HepG2 (cell line): ENCODE measurements around the gene RUVBL2. TPM values are rescaled to one million over a fixed set of nuclear protein-coding genes. Genes with fewer than 3 reads are reported as not detected.
A peak's percentile ranks its signal among the peaks of the same experiment; 100 is the strongest.

Source experiments
- ATAC-seq: fragments of 200-7000 bp; cut with Tn5 transposase; 3 replicates; pipeline ENCODE4 v1.9.1; 2020; ENCODE audit warnings: mild to moderate bottlenecking, moderate library complexity
- BruUV-seq: library from RNA; stranded (reverse); fragments of 400-500 nt; replicated peaks from 2 replicates; lab custom pipeline; 2021; lab: Mats Ljungman, UMichigan
- CTCF ChIA-PET: fragments of 300-600 bp; formaldehyde crosslinking; extraction: SDS; loops from one replicate; lab custom pipeline; 2021; ENCODE audit warnings: low total read pairs, inconsistent platforms, low intra/inter-chr PET ratio; lab: Yijun Ruan, JAX
- POLR2A ChIA-PET: fragments of 350-600 bp; sonication (Branson Sonifier 250); formaldehyde crosslinking; loops from one replicate; lab custom pipeline; 2020; ENCODE audit warnings: antibody characterized with exemption, inconsistent platforms; lab: Yijun Ruan, JAX
- DNase-seq: peaks from one replicate; pipeline ENCODE4 v3.0.0-alpha.2; 2015; ENCODE audit warnings: low spot score
- FAIRE-seq: peaks from 3 replicates; lab custom pipeline; 2011; peaks lifted over from hg19 to GRCh38; lab: Jason Lieb, UNC
- H2AFZ ChIP-seq: one replicate; pipeline ENCODE4 v1.6.1; 2011; ENCODE audit warnings: low read length, inconsistent platforms
- H3K27ac ChIP-seq: fragments of 300-600 bp; 3 replicates; pipeline ENCODE4 v1.8.0; 2011; ENCODE audit warnings: mixed run types, mild to moderate bottlenecking, mixed read lengths, low read length, inconsistent platforms; ENCODE audit not compliant: insufficient read depth; ENCODE audit errors: extremely low read length
- H3K27me3 ChIP-seq, 2 experiments: fragments of 200-600 bp in 1 of 2; 2 replicates in 1 of 2; 3 replicates in 1 of 2; pipeline versions ENCODE4 v1.6.0 to v1.8.0; 2011; ENCODE audit warnings: low read length in 2 of 2, mild to moderate bottlenecking in 2 of 2, moderate library complexity in 2 of 2, inconsistent platforms in 1 of 2; ENCODE audit not compliant: insufficient read depth in 2 of 2, control insufficient read depth in 1 of 2
- H3K36me3 ChIP-seq, 2 experiments: fragments of 200-600 bp in 1 of 2; replicated peaks in 1 of 2; 2 replicates in 1 of 2; 3 replicates in 1 of 2; pipeline versions ENCODE4 v1.5.1 to v1.8.0; 2011; ENCODE audit warnings: low read length in 2 of 2, inconsistent platforms in 1 of 2; ENCODE audit not compliant: insufficient read depth in 2 of 2, control insufficient read depth in 1 of 2
- H3K4me1 ChIP-seq: 2 replicates; pipeline ENCODE4 v1.5.1; 2012; ENCODE audit warnings: low read length, inconsistent platforms; ENCODE audit not compliant: insufficient read depth
- H3K4me2 ChIP-seq: 2 replicates; pipeline ENCODE4 v1.6.0; 2011; ENCODE audit warnings: low read depth, low read length, inconsistent platforms
- H3K4me3 ChIP-seq, 3 experiments: fragments of 200-600 bp in 1 of 3; sonication (generic), shearing (Covaris generic) in 1 of 3; replicated peaks in 1 of 3; 2 replicates each; pipeline ENCODE4 v1.5.1; 2011 to 2016; ENCODE audit warnings: low read length in 3 of 3, inconsistent platforms in 2 of 3, low read depth in 2 of 3, mild to moderate bottlenecking in 2 of 3, control low read depth in 1 of 3, mixed read lengths in 1 of 3; ENCODE audit not compliant: insufficient read depth in 1 of 3
- H3K79me2 ChIP-seq: one replicate; pipeline ENCODE4 v1.6.1; 2011; ENCODE audit warnings: low read length, inconsistent platforms; ENCODE audit not compliant: insufficient read depth
- H3K9ac ChIP-seq: 2 replicates; pipeline ENCODE4 v1.6.0; 2011; ENCODE audit warnings: mild to moderate bottlenecking, low read depth, low read length, inconsistent platforms; ENCODE audit not compliant: insufficient read depth
- H3K9me3 ChIP-seq: 2 replicates; pipeline ENCODE4 v1.5.1; 2012; ENCODE audit warnings: mild to moderate bottlenecking, low read length
- H4K20me1 ChIP-seq: 2 replicates; pipeline ENCODE4 v1.6.0; 2011; ENCODE audit warnings: inconsistent platforms, mild to moderate bottlenecking, low read length, moderate library complexity; ENCODE audit not compliant: insufficient read depth
- ADNP ChIP-seq: sonication (generic); formaldehyde crosslinking; IDR thresholded peaks from 2 replicates; pipeline ENCODE4 v1.4.0; 2020; ENCODE audit warnings: missing genetic modification reagents
- AGO2 ChIP-seq: fragments of 200-400 bp; formaldehyde crosslinking; optimal IDR thresholded peaks from 2 replicates; pipeline ENCODE3; 2017; ENCODE audit warnings: mild to moderate bottlenecking, low read depth, low read length, moderate library complexity
- ATM ChIP-seq: fragments of 450-650 bp; IDR thresholded peaks from 2 replicates; pipeline ENCODE4 v1.7.1; 2017; ENCODE audit warnings: mild to moderate bottlenecking, borderline replicate concordance
- CEBPB ChIP-seq: IDR thresholded peaks from 2 replicates; pipeline ENCODE4 v1.6.1; 2011; ENCODE audit warnings: low read depth, low read length, improper control_type of control experiment, borderline replicate concordance
- HNRNPL ChIP-seq: fragments of 200-400 bp; formaldehyde crosslinking; IDR thresholded peaks from 2 replicates; pipeline ENCODE4 v1.6.1; 2017; ENCODE audit warnings: mild to moderate bottlenecking, low read depth, low read length
- HNRNPLL ChIP-seq: fragments of 200-400 bp; formaldehyde crosslinking; IDR thresholded peaks from 2 replicates; pipeline ENCODE4 v1.6.1; 2017; ENCODE audit warnings: mild to moderate bottlenecking, low read depth, low read length; ENCODE audit not compliant: poor library complexity, severe bottlenecking
- MAF1 ChIP-seq: sonication (generic); formaldehyde crosslinking; IDR thresholded peaks from 2 replicates; pipeline ENCODE4 v1.5.0; 2020; ENCODE audit warnings: missing genetic modification reagents, borderline replicate concordance
- NFE2L2 ChIP-seq: fragments of 150-350 bp; IDR thresholded peaks from 2 replicates; pipeline ENCODE4 v1.6.1; 2014; ENCODE audit warnings: low read length
- NR2F2 ChIP-seq: IDR thresholded peaks from 2 replicates; pipeline ENCODE4 v1.6.1; 2012; ENCODE audit warnings: low read depth, inconsistent platforms, borderline replicate concordance
- SRSF4 ChIP-seq: fragments of 200-400 bp; formaldehyde crosslinking; IDR thresholded peaks from one replicate; pipeline ENCODE4 v1.6.1; 2018; ENCODE audit warnings: mild to moderate bottlenecking, low read depth, low read length, moderate library complexity; ENCODE audit not compliant: poor library complexity, severe bottlenecking
- TOE1 ChIP-seq: sonication (generic); formaldehyde crosslinking; IDR thresholded peaks from 2 replicates; pipeline ENCODE4 v1.4.0; 2020; ENCODE audit warnings: mild to moderate bottlenecking, missing genetic modification reagents
- ZBTB46 ChIP-seq: sonication (generic); formaldehyde crosslinking; IDR thresholded peaks from 2 replicates; pipeline ENCODE4 v1.4.0; 2020; ENCODE audit warnings: mild to moderate bottlenecking, missing genetic modification reagents, borderline replicate concordance
- ZNF101 ChIP-seq: sonication (generic); formaldehyde crosslinking; IDR thresholded peaks from 2 replicates; pipeline ENCODE4 v1.4.0; 2020; ENCODE audit warnings: mild to moderate bottlenecking, low read depth, missing genetic modification reagents, borderline replicate concordance
- ZNF136 ChIP-seq: sonication (generic); formaldehyde crosslinking; IDR thresholded peaks from 2 replicates; pipeline ENCODE4 v1.8.1; 2022; ENCODE audit warnings: low read depth, mild to moderate bottlenecking, moderate library complexity, missing genetic modification reagents
- ZNF350 ChIP-seq: sonication (generic); formaldehyde crosslinking; IDR thresholded peaks from 2 replicates; pipeline ENCODE4 v1.4.0; 2020; ENCODE audit warnings: mild to moderate bottlenecking, low read depth, missing genetic modification reagents, borderline replicate concordance
- ZNF713 ChIP-seq: sonication (generic); formaldehyde crosslinking; IDR thresholded peaks from 2 replicates; pipeline ENCODE4 v1.4.0; 2020; ENCODE audit warnings: mild to moderate bottlenecking, missing genetic modification reagents
- ZZZ3 ChIP-seq: sonication (generic); formaldehyde crosslinking; IDR thresholded peaks from 2 replicates; pipeline ENCODE4 v1.4.0; 2020; ENCODE audit warnings: missing genetic modification reagents, mild to moderate bottlenecking, borderline replicate concordance
- WGBS: methylation state at CpG from one replicate; pipeline ENCODE4 v1.1.6; 2017; ENCODE audit warnings: low lambda C conversion rate; 5-methylcytosine and 5-hydroxymethylcytosine counted together
- in situ Hi-C: cut with HindIII; loops from 2 replicates; pipeline ENCODE4 v1.10.0; 2017; ENCODE audit warnings: low pct_unique_long_range_greater_than_20kb; ENCODE audit not compliant: extremely low pct_ligation_motif_present
- intact Hi-C: fragments of 100-400 bp; cut with micrococcal nuclease; formaldehyde crosslinking; loops from one replicate; pipeline ENCODE4 v1.10.0; 2022; ENCODE audit not compliant: unreplicated experiment
- polyA plus RNA-seq, 8 experiments: library from polyadenylated mRNA; depleted of rRNA in 3 of 8; stranded (reverse) in 7 of 8; unstranded in 1 of 8; fragments of >200 nt; fragmentation: Illumina TruSeq in 4 of 8; extraction: Trizol in 4 of 8; gene quantifications; 2 replicates each; pipeline versions ENCODE4 v1.2.1 to v1.2.3, GENCODE V29; 2011 to 2016; ENCODE audit warnings: low read depth in 4 of 8, missing spikeins in 1 of 8, mixed read lengths in 1 of 8; ENCODE audit not compliant: insufficient read depth in 1 of 8
- total RNA-seq, 5 experiments: library from RNA; depleted of rRNA; stranded (reverse); fragments of >200 nt; fragmentation: Illumina TruSeq; extraction: Trizol; gene quantifications; 2 replicates each; pipeline ENCODE4 v1.2.3, GENCODE V29; 2016; ENCODE audit warnings: low read depth in 1 of 5
- TF ChIP-seq, protein P1 (sequence below): sonication (generic); formaldehyde crosslinking; IDR thresholded peaks from 2 replicates; pipeline ENCODE4 v1.5.0; 2020; ENCODE audit warnings: mild to moderate bottlenecking, missing genetic modification reagents
- TF ChIP-seq, protein P2 (sequence below): sonication (generic); formaldehyde crosslinking; IDR thresholded peaks from 2 replicates; pipeline ENCODE4 v1.4.0; 2020; ENCODE audit warnings: missing genetic modification reagents, borderline replicate concordance

RUVBL2 gene
- total and polyA plus RNA-seq, 2 of the 13 experiments (the other 11 are each of a cell fraction or from before 2014, with no cell fraction given) = 120 to 122 TPM

- no peak for ATAC-seq
- no peak for DNase-seq
- in situ Hi-C loops = no loop called here
- intact Hi-C loops = no loop called here
- Histone ChIP-seq H3K4me2 (peak overlapping the region; percentile 95), H2AFZ (no peak overlapping the region), H4K20me1 (no peaks in the 10 kb centered on the region; the same call in 1 of the 2 replicates), H3K27ac (peak overlapping the region; percentile 82), H3K36me3 (peaks cover 2 to 3% of the 10 kb centered on the region in 2 experiments; a peak in 1 of 5 replicates), H3K27me3 (no peaks in the 10 kb centered on the region), H3K9ac (peak overlapping the region; percentile 89), H3K4me3 (peak overlapping the region; percentile 76 to 84 (median 81)), H3K4me1 (peaks cover 85% of the 10 kb centered on the region), H3K79me2 (peaks cover 19% of the 10 kb centered on the region), H3K9me3 (no peaks in the 10 kb centered on the region)
- POLR2A ChIA-PET = interaction anchor here (0.7 to 7.8 kb wide), 5 partner anchors 11 to 84 kb away, joined by 3 to 153 read pairs (median 4); partner anchors contain the start of genes FTL, GYS1 and RUVBL2
- BruUV-seq = no TSS peak
- CTCF ChIA-PET = no interaction called here
- no peak for FAIRE-seq
- 16% methylated on average over 5 of the region's 16 CpGs for WGBS
- no peak for TF ChIP-seq NFE2L2
- peak; percentile 62; the same call in 1 of the 2 replicates for TF ChIP-seq MAF1
- TF ChIP-seq NR2F2 = no peak
- TF ChIP-seq, protein P1, sequence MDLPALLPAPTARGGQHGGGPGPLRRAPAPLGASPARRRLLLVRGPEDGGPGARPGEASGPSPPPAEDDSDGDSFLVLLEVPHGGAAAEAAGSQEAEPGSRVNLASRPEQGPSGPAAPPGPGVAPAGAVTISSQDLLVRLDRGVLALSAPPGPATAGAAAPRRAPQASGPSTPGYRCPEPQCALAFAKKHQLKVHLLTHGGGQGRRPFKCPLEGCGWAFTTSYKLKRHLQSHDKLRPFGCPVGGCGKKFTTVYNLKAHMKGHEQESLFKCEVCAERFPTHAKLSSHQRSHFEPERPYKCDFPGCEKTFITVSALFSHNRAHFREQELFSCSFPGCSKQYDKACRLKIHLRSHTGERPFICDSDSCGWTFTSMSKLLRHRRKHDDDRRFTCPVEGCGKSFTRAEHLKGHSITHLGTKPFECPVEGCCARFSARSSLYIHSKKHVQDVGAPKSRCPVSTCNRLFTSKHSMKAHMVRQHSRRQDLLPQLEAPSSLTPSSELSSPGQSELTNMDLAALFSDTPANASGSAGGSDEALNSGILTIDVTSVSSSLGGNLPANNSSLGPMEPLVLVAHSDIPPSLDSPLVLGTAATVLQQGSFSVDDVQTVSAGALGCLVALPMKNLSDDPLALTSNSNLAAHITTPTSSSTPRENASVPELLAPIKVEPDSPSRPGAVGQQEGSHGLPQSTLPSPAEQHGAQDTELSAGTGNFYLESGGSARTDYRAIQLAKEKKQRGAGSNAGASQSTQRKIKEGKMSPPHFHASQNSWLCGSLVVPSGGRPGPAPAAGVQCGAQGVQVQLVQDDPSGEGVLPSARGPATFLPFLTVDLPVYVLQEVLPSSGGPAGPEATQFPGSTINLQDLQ = peak; percentile 36; the same call in 1 of the 2 replicates
- no peak for TF ChIP-seq ZNF101 (CRISPR knock-in tag)
- TF ChIP-seq AGO2 = peak; percentile 16
- TF ChIP-seq ATM = no peak
- TF ChIP-seq SRSF4 = no peak
- no peak for TF ChIP-seq ADNP (CRISPR knock-in tag)
- no peak for TF ChIP-seq CEBPB
- no peak for TF ChIP-seq ZNF136 (CRISPR knock-in tag)
- no peak for TF ChIP-seq ZNF713 (CRISPR knock-in tag)
- TF ChIP-seq ZNF350 = 0 out of 2 replicates have a peak, but pooled peaks have one; percentile 18
- TF ChIP-seq, protein P2, sequence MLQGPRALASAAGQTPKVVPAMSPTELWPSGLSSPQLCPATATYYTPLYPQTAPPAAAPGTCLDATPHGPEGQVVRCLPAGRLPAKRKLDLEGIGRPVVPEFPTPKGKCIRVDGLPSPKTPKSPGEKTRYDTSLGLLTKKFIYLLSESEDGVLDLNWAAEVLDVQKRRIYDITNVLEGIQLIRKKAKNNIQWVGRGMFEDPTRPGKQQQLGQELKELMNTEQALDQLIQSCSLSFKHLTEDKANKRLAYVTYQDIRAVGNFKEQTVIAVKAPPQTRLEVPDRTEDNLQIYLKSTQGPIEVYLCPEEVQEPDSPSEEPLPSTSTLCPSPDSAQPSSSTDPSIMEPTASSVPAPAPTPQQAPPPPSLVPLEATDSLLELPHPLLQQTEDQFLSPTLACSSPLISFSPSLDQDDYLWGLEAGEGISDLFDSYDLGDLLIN (CRISPR knock-in tag) = no peak
- TF ChIP-seq TOE1 (CRISPR knock-in tag) = no peak
- TF ChIP-seq HNRNPL = no peak
- no peak for TF ChIP-seq ZBTB46 (CRISPR knock-in tag)
- TF ChIP-seq ZZZ3 (CRISPR knock-in tag) = peak; percentile 74; the same call in 1 of the 2 replicates
- no peak for TF ChIP-seq HNRNPLL
Measured at GRCh38 chr19:48955308-48955958, 38.3 kb upstream of the RUVBL2 start.
